MG63 (cell line): Measurements from ENCODE around the gene STX17. TPM values are rescaled to one million over a fixed set of nuclear protein-coding genes. Genes with fewer than 3 reads are reported as not detected.

Source experiments
- DNase-seq: peaks from one replicate; pipeline ENCODE4 v3.0.0-alpha.2; 2020
- H3K27me3 ChIP-seq: fragments of 250-450 bp; sonication (Bioruptor Pico); 2 replicates; pipeline ENCODE4 v1.5.1; 2020; ENCODE audit warnings: mild to moderate bottlenecking, moderate library complexity
- H3K36me3 ChIP-seq: fragments of 250-450 bp; sonication (Bioruptor Pico); 2 replicates; pipeline ENCODE4 v1.5.1; 2020; ENCODE audit warnings: mild to moderate bottlenecking, moderate library complexity
- H3K4me3 ChIP-seq: fragments of 250-450 bp; sonication (Bioruptor Pico); 2 replicates; pipeline ENCODE4 v1.5.1; 2020; ENCODE audit warnings: mild to moderate bottlenecking, moderate library complexity
- H3K9me3 ChIP-seq: fragments of 250-450 bp; sonication (Bioruptor Pico); 2 replicates; pipeline ENCODE4 v1.5.1; 2020; ENCODE audit warnings: mild to moderate bottlenecking, moderate library complexity
- total RNA-seq: library from RNA; depleted of rRNA; stranded (reverse); fragments of >200 nt; shearing (Covaris generic); gene quantifications from 2 replicates; pipeline ENCODE4 v1.2.3, GENCODE V29; 2014; ENCODE audit warnings: low replicate concordance

The STX17 gene
- total RNA-seq, 1 experiment from 2014 or later: 3.7 TPM

- Histone ChIP-seq H3K36me3 (no peaks in the 10 kb centered on the region), H3K9me3 (no peaks in the 10 kb centered on the region), H3K4me3 (no peak overlapping the region), H3K27me3 (peaks cover 6% of the 10 kb centered on the region; the same call in 1 of the 2 replicates)
- DNase-seq: no peak
Measured at GRCh38 chr9:99889120-99889519, 17.3 kb upstream of the STX17 start.

GRCh38 chr9:99894826-99895225, 11.6 kb upstream of the STX17 start:
- H3K9me3 ChIP-seq: no peaks in the 10 kb centered on the region
- H3K4me3 ChIP-seq: no peak overlapping the region
- peaks cover 6% of the 10 kb centered on the region for H3K27me3 ChIP-seq
- H3K36me3 ChIP-seq: no peaks in the 10 kb centered on the region
- no peak for DNase-seq

DNA sequence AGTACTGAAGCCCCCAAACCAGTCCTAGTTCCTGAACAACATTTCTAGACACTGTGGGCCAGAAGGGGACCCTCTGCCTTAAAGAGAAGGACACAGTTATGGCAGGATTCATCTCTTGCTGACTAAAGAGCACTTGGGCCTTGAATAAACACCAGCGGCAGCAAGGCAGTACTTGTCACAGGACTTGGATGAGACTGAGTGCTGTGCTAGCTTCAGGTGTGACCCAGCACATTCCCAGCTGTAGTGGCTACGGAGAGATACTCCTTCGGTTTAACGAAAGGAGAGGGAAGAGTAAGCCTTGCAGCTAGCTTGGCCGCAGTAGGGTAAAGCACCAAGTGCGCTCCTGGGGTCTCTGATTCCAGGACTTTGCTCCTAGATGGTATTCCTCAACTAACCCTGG, 10.9 kb upstream of the STX17 start:
- H3K36me3 ChIP-seq: no peaks in the 10 kb centered on the region
- H3K9me3 ChIP-seq: no peaks in the 10 kb centered on the region
- H3K27me3 ChIP-seq: peaks cover 6% of the 10 kb centered on the region
- H3K4me3 ChIP-seq: no peak overlapping the region
- DNase-seq: no peak

- no peak overlapping the region for H3K4me3 ChIP-seq
- no peaks in the 10 kb centered on the region for H3K9me3 ChIP-seq
- no peaks in the 10 kb centered on the region for H3K36me3 ChIP-seq
- H3K27me3 ChIP-seq: peaks cover 6% of the 10 kb centered on the region
- no peak for DNase-seq
Measured at GRCh38 chr9:99896119-99896518, 10.3 kb upstream of the STX17 start.

DNA sequence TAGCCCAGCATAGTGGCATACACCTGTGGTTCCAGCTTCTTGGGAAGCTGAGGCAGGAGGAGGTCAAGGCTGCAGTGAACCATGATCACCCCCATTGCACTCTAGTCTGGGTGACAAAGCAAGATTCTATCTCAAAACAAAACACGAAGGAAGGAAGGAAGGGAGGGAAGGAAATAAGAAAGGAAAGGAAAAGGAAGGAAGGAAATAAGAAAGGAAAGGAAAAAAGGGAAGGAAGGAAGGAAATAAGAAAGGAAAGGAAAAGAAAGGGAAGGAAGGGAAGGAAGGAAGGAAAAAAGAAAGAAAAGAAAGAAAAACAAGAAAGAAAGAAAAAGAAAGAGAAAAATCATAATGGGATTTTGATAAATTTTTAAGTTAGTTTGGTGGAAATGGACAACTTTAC, 3.1 kb upstream of the STX17 start:
- Histone ChIP-seq H3K36me3 (0 out of 2 replicates have a peak, but pooled peaks cover 3% of the 10 kb centered on the region), H3K9me3 (no peaks in the 10 kb centered on the region), H3K27me3 (peaks cover 5% of the 10 kb centered on the region; the same call in 1 of the 2 replicates), H3K4me3 (no peak overlapping the region)
- no peak for DNase-seq

- DNase-seq: no peak
- 0 out of 2 replicates have a peak, but pooled peaks cover 5% of the 10 kb centered on the region for H3K27me3 ChIP-seq
- 0 out of 2 replicates have a peak, but pooled peaks cover 3% of the 10 kb centered on the region for H3K36me3 ChIP-seq
Measured at GRCh38 chr9:99905833-99906402, 536 bp upstream of the STX17 start.

GRCh38 chr9:99907208-99907532, 716 bp downstream of the STX17 start:
- H3K36me3 ChIP-seq: 0 out of 2 replicates have a peak, but pooled peaks cover 3% of the 10 kb centered on the region
- DNase-seq: no peak
- peak overlapping the region; percentile 98 for H3K4me3 ChIP-seq
- H3K9me3 ChIP-seq: no peaks in the 10 kb centered on the region
- H3K27me3 ChIP-seq: 0 out of 2 replicates have a peak, but pooled peaks cover 5% of the 10 kb centered on the region

More at GRCh38 chr9:99905833-99906402, 536 bp upstream of the STX17 start:
- Histone ChIP-seq H3K9me3 (no peaks in the 10 kb centered on the region), H3K4me3 (peak overlapping the region; percentile 98)

DNA sequence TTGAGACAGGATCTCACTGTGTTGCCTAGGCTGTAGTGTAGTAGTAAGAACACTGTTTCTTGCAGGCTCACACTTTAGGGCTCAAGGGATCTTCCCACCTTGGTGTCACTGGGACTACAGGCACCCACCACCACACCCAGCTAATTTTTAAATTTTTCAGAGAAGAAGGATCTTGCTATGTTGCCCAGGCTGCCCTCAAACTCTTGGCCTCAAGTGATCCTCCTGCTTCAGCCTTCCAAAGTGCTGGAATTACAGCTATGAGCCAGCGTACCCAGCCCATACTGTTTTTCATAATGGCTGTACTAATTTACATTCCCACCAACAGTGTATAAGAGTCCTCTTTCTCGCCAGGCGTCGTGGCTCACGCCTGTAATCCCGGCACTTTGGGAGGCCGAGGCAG, 5.1 kb downstream of the STX17 start:
- peaks cover 13% of the 10 kb centered on the region for H3K36me3 ChIP-seq
- DNase-seq: no peak
- no peak overlapping the region for H3K4me3 ChIP-seq
- no peaks in the 10 kb centered on the region for H3K27me3 ChIP-seq
- no peaks in the 10 kb centered on the region for H3K9me3 ChIP-seq

GRCh38 chr9:99916650-99917049, 10.2 kb downstream of the STX17 start:
- Histone ChIP-seq H3K9me3 (no peaks in the 10 kb centered on the region), H3K27me3 (no peaks in the 10 kb centered on the region), H3K36me3 (peaks cover 19% of the 10 kb centered on the region), H3K4me3 (no peak overlapping the region)
- no peak for DNase-seq

DNA sequence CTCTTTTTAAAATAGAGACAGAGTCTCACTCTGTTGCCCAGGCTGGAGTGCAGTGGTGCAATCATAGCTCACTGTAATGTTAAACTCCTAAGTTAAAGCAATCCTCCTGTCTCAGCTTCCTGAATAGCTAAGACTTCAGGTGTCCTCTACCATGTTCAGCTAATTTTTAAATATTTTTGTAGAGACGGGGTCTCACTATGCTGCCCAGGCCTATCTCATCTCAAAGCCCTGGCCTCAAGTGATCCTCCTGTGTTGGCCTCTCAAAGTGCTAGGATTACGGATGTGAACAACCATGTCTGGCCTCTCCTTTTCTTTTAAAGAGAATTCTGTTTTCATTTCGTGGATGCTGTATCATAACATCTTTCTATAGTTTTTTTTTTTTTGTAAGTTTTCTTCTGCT, 11.7 kb downstream of the STX17 start:
- H3K9me3 ChIP-seq: no peaks in the 10 kb centered on the region
- no peak for DNase-seq
- H3K36me3 ChIP-seq: peaks cover 33% of the 10 kb centered on the region
- H3K27me3 ChIP-seq: no peaks in the 10 kb centered on the region
- no peak overlapping the region for H3K4me3 ChIP-seq

GRCh38 chr9:99919930-99920329, 13.5 kb downstream of the STX17 start:
- Histone ChIP-seq H3K36me3 (peaks cover 37% of the 10 kb centered on the region), H3K27me3 (no peaks in the 10 kb centered on the region), H3K9me3 (peaks cover 2% of the 10 kb centered on the region; the same call in 1 of the 2 replicates), H3K4me3 (no peak overlapping the region)
- DNase-seq: no peak

DNA sequence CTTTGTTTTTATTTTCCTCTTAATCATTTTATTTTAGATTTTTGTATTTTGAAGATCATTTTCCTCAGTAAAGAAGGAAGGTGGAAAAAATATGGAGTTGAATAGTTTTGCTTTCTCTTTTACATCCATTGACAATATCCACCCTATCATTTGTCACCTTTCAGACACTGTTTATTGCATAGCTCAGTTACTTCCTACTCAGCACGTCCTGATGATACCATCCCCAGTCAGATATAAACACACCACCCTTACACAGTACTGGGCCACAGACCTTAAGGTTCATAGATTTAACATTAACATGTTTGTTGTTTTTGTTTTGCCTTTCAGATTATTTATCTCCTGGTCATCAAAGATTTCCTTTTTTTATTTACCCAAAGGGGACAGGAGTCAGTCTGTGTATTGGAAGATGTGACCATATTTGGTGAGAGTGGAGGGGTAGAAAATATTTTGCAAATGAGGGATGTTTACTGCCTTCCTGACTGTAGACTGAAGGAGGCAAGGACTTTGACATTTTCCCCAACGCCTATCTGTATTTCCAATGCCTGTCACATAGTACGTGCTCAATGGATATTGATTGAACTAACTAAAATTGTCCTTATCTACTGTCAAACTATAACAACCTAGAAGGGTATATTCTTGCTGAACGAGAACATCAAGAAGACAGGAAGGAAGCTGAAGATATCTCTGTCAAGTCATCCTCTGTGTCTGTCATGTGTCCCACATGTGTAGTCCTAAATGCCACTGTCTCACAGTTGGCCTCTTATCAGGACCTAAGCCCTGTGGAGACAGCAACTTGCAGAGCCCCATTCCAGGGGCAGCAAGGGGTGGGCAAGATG, 15.6 kb downstream of the STX17 start:
- Histone ChIP-seq H3K9me3 (peaks cover 5% of the 10 kb centered on the region; the same call in 1 of the 2 replicates), H3K36me3 (peaks cover 30% of the 10 kb centered on the region), H3K4me3 (no peak overlapping the region), H3K27me3 (no peaks in the 10 kb centered on the region)
- DNase-seq: no peak

DNA sequence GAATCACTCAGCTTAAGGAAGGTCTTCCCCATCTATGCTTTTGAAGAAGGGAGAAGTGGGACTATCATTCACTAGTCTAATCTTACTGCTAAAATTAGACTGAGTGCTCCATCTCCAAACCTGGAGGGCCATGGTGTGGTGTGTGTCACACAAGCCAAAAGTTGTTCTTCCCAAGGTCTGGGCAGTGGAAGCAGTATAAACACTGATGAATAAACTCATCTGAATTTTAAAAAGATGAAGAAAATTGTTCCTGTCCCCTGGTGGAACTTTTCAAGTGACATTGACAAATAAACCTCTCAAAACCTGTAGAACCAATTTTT, 16.2 kb downstream of the STX17 start:
- H3K9me3 ChIP-seq: peaks cover 5% of the 10 kb centered on the region; the same call in 1 of the 2 replicates
- H3K4me3 ChIP-seq: no peak overlapping the region
- no peak for DNase-seq
- no peaks in the 10 kb centered on the region for H3K27me3 ChIP-seq
- H3K36me3 ChIP-seq: peaks cover 27% of the 10 kb centered on the region

DNA sequence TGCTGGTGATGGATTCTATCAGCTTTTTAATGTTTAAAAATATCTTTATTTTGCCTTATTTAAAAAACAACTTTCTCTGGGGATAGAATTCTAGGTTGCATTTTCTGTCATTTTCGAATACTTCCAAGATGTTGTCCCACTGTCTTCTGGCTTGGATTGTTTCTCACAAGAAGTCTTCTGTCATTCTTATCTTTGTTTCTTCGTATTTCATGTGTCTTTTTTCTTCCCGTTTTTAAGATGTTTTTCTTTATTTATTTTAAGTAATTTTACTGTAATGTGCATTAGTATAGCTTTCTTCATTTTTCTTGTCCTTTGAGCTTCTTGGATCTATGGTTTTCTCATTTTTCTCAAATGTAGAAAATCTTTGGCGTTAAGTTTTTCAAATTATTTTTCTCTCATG, 19.1 kb downstream of the STX17 start:
- Histone ChIP-seq H3K36me3 (peaks cover 27% of the 10 kb centered on the region), H3K4me3 (no peak overlapping the region), H3K27me3 (no peaks in the 10 kb centered on the region), H3K9me3 (peaks cover 5% of the 10 kb centered on the region; the same call in 1 of the 2 replicates)
- DNase-seq: no peak

GRCh38 chr9:99929652-99930051, 23.2 kb downstream of the STX17 start:
- H3K36me3 ChIP-seq: peaks cover 6% of the 10 kb centered on the region
- H3K27me3 ChIP-seq: no peaks in the 10 kb centered on the region
- no peak for DNase-seq
- H3K9me3 ChIP-seq: peaks cover 2% of the 10 kb centered on the region; the same call in 1 of the 2 replicates
- H3K4me3 ChIP-seq: no peak overlapping the region

GRCh38 chr9:99931155-99931840, 24.8 kb downstream of the STX17 start:
- Histone ChIP-seq H3K27me3 (no peaks in the 10 kb centered on the region), H3K4me3 (no peak overlapping the region), H3K36me3 (peaks cover 2% of the 10 kb centered on the region; the same call in 1 of the 2 replicates), H3K9me3 (no peaks in the 10 kb centered on the region)
- DNase-seq: no peak

GRCh38 chr9:99936947-99937587, 30.6 kb downstream of the STX17 start:
- no peak for DNase-seq
- Histone ChIP-seq H3K4me3 (no peak overlapping the region), H3K36me3 (no peaks in the 10 kb centered on the region), H3K27me3 (no peaks in the 10 kb centered on the region), H3K9me3 (0 out of 2 replicates have a peak, but pooled peaks cover 6% of the 10 kb centered on the region)
